Keratinocyte (primary cell): Measurements from ENCODE around the gene ANAPC2. TPM values are rescaled to one million over a fixed set of nuclear protein-coding genes. Genes with fewer than 3 reads are reported as not detected.

Experiments used
- DNase-seq: peaks from one replicate; pipeline ENCODE4 v3.0.0-alpha.2; 2011; ENCODE audit warnings: low read depth, missing footprints, low spot score
- FAIRE-seq: peaks from 2 replicates; lab custom pipeline; 2011; peaks lifted over from hg19 to GRCh38; lab: Jason Lieb, UNC
- H2AFZ ChIP-seq: 2 replicates; pipeline ENCODE4 v1.6.0; 2012; ENCODE audit warnings: low read length, control low read depth, inconsistent platforms; ENCODE audit not compliant: control insufficient read depth
- H3K27ac ChIP-seq: 2 replicates; pipeline ENCODE4 v1.5.1; 2011; ENCODE audit warnings: low read length; ENCODE audit not compliant: control insufficient read depth, insufficient read depth
- H3K27me3 ChIP-seq: 3 replicates; pipeline ENCODE4 v1.6.0; 2011; ENCODE audit warnings: low read length; ENCODE audit not compliant: control insufficient read depth, insufficient read depth; ENCODE audit errors: extremely low read depth
- H3K36me3 ChIP-seq, 2 experiments: 2 replicates in 1 of 2; 3 replicates in 1 of 2; pipeline ENCODE4 v1.5.1; 2011; ENCODE audit warnings: low read length in 2 of 2, mild to moderate bottlenecking in 1 of 2; ENCODE audit not compliant: control insufficient read depth in 2 of 2, insufficient read depth in 2 of 2; ENCODE audit errors: extremely low read depth in 1 of 2
- H3K4me1 ChIP-seq: 3 replicates; pipeline ENCODE4 v1.5.1; 2011; ENCODE audit warnings: low read length; ENCODE audit not compliant: control insufficient read depth, insufficient read depth; ENCODE audit errors: extremely low read depth
- H3K4me2 ChIP-seq: 3 replicates; pipeline ENCODE4 v1.6.0; 2011; ENCODE audit warnings: low read depth, low read length; ENCODE audit not compliant: control insufficient read depth, insufficient read depth; ENCODE audit errors: extremely low read depth
- H3K4me3 ChIP-seq, 3 experiments: fragments of 200-600 bp in 1 of 3; sonication (generic) in 1 of 3; 2 replicates in 2 of 3; 3 replicates in 1 of 3; pipeline ENCODE4 v1.5.1; 2011 to 2016; ENCODE audit warnings: low read length in 3 of 3, mild to moderate bottlenecking in 3 of 3, control low read depth in 2 of 3, inconsistent platforms in 1 of 3, low read depth in 1 of 3, mixed read lengths in 1 of 3, mixed run types in 1 of 3, moderate library complexity in 1 of 3; ENCODE audit not compliant: control insufficient read depth in 2 of 3, insufficient read depth in 2 of 3; ENCODE audit errors: extremely low read depth in 1 of 3
- H3K79me2 ChIP-seq: 2 replicates; pipeline ENCODE4 v1.6.0; 2012; ENCODE audit warnings: low read length; ENCODE audit not compliant: control insufficient read depth, insufficient read depth
- H3K9ac ChIP-seq: 3 replicates; pipeline ENCODE4 v1.6.0; 2011; ENCODE audit warnings: low read length; ENCODE audit not compliant: control insufficient read depth, insufficient read depth; ENCODE audit errors: extremely low read depth
- H3K9me1 ChIP-seq: 3 replicates; pipeline ENCODE4 v1.6.0; 2011; ENCODE audit warnings: low read length; ENCODE audit not compliant: control insufficient read depth, insufficient read depth; ENCODE audit errors: extremely low read depth
- H3K9me3 ChIP-seq: 2 replicates; pipeline ENCODE4 v1.5.1; 2012; ENCODE audit warnings: low read depth, low read length; ENCODE audit not compliant: control insufficient read depth
- H4K20me1 ChIP-seq: 3 replicates; pipeline ENCODE4 v1.6.0; 2011; ENCODE audit warnings: low read length; ENCODE audit not compliant: control insufficient read depth, insufficient read depth; ENCODE audit errors: extremely low read depth
- EZH2 ChIP-seq: IDR thresholded peaks from one replicate; pipeline ENCODE4 v1.6.1; 2012; ENCODE audit warnings: inconsistent platforms, mild to moderate bottlenecking, low read length, moderate library complexity
- dilution Hi-C: fragments of 300-500 bp; cut with MboI; formaldehyde crosslinking; loops from one replicate; pipeline ENCODE4 v1.7.0; 2020; ENCODE audit warnings: low sequenced_read_pairs; ENCODE audit not compliant: extremely low pct_ligation_motif_present
- polyA plus RNA-seq, 5 experiments: library from polyadenylated mRNA; depleted of rRNA in 3 of 5; stranded (reverse) in 3 of 5; stranded (forward) in 1 of 5; unstranded in 1 of 5; fragments of >200 nt; gene quantifications; 1 replicate in 1 of 5; 2 replicates in 3 of 5; 3 replicates in 1 of 5; pipeline versions ENCODE4 v1.2.1 to v1.2.3, GENCODE V29; 2011 to 2012; ENCODE audit warnings: missing spikeins in 2 of 5, low read depth in 1 of 5, low replicate concordance in 1 of 5
- TF ChIP-seq, protein P1 (sequence below), 3 experiments: IDR thresholded peaks in 1 of 3; conservative IDR thresholded peaks in 1 of 3; optimal IDR thresholded peaks in 1 of 3; 2 replicates in 2 of 3; 3 replicates in 1 of 3; pipeline versions ENCODE3 to v1.5.1; 2011; ENCODE audit warnings: low read length in 3 of 3, mild to moderate bottlenecking in 3 of 3, moderate library complexity in 2 of 3, control low read depth in 1 of 3, inconsistent platforms in 1 of 3; ENCODE audit not compliant: insufficient read depth in 2 of 3; ENCODE audit errors: extremely low read depth in 1 of 3

The ANAPC2 gene
- polyA plus RNA-seq, 1 donor (not counting 4 experiments of a cell fraction or from before 2014, with no cell fraction given): 11.9 TPM

DNA sequence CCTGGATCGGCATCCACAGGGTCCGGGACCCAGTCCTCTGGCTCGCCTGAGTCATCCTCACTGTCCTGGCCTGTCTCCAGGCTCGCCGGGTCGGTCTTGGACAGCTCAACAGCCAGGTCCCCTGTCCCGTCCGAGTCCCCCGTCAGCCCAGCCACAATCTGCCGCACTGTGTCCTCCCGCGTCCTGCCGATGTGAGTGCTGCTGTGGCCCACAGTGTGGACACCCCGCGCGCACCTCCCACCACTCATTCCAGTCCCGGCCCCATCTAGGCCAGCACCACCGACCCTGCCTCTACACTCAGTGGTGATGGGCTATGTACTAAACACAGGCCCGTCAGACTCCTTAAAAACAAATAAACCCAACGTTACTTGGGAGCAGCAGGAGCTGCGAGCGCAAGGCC lies 6.7 kb downstream of the ANAPC2 start:
- Histone ChIP-seq H3K9me1 (no peaks in the 10 kb centered on the region), H3K9ac (no peak overlapping the region), H4K20me1 (peaks cover 1% of the 10 kb centered on the region), H3K4me2 (no peak overlapping the region), H3K27ac (no peak overlapping the region), H3K4me3 (no peak overlapping the region), H3K9me3 (no peaks in the 10 kb centered on the region), H2AFZ (no peak overlapping the region), H3K79me2 (peaks cover 13% of the 10 kb centered on the region), H3K27me3 (no peaks in the 10 kb centered on the region), H3K4me1 (peaks cover under 1% of the 10 kb centered on the region), H3K36me3 (peaks cover 18 to 21% of the 10 kb centered on the region in 2 experiments)
- FAIRE-seq (no peak), DNase-seq (no peak)
- TF ChIP-seq EZH2: no peak
- TF ChIP-seq, protein P1, sequence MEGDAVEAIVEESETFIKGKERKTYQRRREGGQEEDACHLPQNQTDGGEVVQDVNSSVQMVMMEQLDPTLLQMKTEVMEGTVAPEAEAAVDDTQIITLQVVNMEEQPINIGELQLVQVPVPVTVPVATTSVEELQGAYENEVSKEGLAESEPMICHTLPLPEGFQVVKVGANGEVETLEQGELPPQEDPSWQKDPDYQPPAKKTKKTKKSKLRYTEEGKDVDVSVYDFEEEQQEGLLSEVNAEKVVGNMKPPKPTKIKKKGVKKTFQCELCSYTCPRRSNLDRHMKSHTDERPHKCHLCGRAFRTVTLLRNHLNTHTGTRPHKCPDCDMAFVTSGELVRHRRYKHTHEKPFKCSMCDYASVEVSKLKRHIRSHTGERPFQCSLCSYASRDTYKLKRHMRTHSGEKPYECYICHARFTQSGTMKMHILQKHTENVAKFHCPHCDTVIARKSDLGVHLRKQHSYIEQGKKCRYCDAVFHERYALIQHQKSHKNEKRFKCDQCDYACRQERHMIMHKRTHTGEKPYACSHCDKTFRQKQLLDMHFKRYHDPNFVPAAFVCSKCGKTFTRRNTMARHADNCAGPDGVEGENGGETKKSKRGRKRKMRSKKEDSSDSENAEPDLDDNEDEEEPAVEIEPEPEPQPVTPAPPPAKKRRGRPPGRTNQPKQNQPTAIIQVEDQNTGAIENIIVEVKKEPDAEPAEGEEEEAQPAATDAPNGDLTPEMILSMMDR (optimal IDR thresholded peaks at IDR 0.05 in 1 of 3, IDR thresholded peaks at IDR 0.05 in 1 of 3, conservative IDR thresholded peaks at IDR 0.05 in 1 of 3; ENCODE audit: extremely low read depth in 1 of 3, insufficient read depth in 2 of 3, low read length in 3 of 3): no peak
- dilution Hi-C loops: no loop called here

DNA sequence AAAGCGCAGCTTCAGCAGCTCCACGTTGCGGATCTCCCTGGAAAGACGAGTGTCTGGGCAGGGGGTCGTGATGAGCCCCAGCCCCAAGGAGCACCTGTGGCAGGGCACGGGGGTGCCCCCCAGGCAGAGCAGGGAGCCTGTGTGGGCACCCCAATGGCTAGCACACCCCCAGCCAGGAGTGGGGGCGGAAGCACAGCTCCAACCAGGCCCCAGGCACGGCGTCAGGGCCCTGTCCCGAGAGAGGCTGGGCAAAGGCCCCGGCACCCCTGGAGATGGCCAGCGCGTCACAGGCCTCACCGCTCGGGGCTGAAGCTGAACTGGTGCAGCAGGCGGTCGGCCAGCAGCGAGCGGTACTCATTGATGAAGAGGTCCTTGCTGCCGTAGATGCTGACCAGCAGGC lies 7.9 kb downstream of the ANAPC2 start:
- H3K4me1 ChIP-seq: no peaks in the 10 kb centered on the region
- dilution Hi-C loops: no loop called here
- peaks cover 5% of the 10 kb centered on the region for H4K20me1 ChIP-seq
- DNase-seq: no peak
- H2AFZ ChIP-seq: no peak overlapping the region
- no peaks in the 10 kb centered on the region for H3K9me1 ChIP-seq
- no peak overlapping the region for H3K9ac ChIP-seq
- no peak overlapping the region for H3K27ac ChIP-seq
- H3K4me2 ChIP-seq: no peak overlapping the region
- no peak overlapping the region for H3K4me3 ChIP-seq
- TF ChIP-seq, protein P1 (optimal IDR thresholded peaks at IDR 0.05 in 1 of 3, IDR thresholded peaks at IDR 0.05 in 1 of 3, conservative IDR thresholded peaks at IDR 0.05 in 1 of 3; ENCODE audit: extremely low read depth in 1 of 3, insufficient read depth in 2 of 3, low read length in 3 of 3): no peak
- no peak for TF ChIP-seq EZH2
- H3K9me3 ChIP-seq: no peaks in the 10 kb centered on the region
- peaks cover 1% of the 10 kb centered on the region for H3K79me2 ChIP-seq
- no peak for FAIRE-seq
- H3K27me3 ChIP-seq: peaks cover 1% of the 10 kb centered on the region
- peaks cover 15 to 17% of the 10 kb centered on the region in 2 experiments for H3K36me3 ChIP-seq
